HG03571 (cell line): Measurements from ENCODE around the gene IGFBPL1.
A peak's percentile ranks its signal among the peaks of the same experiment; 100 is the strongest.

Source experiments
- ATAC-seq: cut with Tn5 transposase; IDR thresholded peaks from one replicate; pipeline ENCODE4 v1.9.1; 2021; ENCODE audit not compliant: unreplicated experiment

Gene IGFBPL1, protein sequence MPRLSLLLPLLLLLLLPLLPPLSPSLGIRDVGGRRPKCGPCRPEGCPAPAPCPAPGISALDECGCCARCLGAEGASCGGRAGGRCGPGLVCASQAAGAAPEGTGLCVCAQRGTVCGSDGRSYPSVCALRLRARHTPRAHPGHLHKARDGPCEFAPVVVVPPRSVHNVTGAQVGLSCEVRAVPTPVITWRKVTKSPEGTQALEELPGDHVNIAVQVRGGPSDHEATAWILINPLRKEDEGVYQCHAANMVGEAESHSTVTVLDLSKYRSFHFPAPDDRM

DNA sequence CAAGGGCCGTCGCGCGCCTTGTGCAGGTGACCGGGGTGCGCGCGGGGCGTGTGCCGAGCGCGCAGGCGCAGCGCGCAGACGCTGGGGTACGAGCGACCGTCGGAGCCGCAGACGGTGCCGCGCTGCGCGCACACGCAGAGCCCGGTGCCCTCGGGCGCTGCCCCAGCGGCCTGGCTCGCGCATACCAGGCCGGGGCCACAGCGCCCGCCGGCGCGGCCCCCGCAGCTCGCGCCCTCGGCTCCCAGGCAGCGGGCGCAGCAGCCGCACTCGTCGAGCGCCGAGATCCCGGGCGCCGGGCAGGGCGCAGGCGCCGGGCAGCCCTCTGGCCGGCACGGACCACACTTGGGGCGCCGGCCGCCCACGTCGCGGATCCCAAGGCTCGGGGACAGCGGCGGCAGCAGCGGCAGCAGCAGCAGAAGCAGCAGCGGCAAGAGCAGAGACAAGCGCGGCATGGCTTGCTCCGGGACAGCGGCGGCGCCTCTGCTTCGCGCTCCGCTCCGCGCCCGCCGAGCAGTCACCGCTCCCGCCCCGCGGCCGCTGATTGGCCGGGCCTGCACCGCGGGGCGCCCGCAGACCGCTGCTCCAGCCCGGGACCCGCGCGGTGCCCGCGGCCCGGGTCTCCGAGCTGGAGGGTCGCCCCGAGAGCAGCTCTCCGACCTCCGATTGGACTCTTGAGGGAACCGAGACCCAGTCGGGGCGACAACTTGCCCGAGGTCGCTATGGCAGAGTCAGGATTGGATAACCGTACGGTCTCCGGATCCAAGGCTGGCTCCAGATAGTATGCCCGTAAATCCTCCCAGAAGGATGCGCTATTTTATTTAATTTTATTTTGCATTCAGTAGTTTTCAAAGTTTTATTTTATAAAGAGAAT, at the start of gene IGFBPL1:
TSS of gene IGFBPL1 (minus strand) at position 482 of the 871 bp plus-strand sequence. CDS start at position 452, 30 bp downstream.
- ATAC-seq, result no peak

DNA sequence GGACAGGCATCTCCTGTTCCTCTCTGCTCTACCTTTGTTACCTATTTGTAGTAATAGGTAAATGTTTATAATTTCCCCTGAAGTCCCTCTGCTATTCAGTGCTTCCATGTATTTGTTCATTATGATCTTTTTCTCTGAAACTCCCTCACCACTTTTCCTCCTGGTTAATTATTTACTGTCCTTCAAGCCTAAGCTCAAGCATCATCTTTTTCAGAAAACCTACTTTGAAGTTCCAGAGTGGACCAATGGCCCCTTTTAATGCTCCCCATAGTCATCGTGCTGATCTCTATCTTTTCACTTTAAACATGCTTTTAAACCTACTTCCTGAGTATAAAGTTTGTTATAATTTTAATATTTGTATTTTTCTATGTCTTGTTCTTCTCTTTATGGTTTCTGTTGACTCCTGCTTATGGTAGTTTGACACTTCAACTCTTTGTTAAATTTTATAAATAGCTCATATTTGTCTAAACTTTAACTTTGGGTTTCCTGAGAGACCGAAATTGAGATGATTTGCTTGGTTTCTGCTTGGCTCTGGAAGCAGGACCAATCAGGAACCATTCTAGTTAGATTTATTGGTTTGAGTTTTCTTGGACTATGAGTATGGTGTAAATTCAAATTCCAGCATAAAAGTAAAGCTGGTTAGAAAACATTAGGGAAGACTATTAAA, 48.5 kb upstream of the IGFBPL1 start:
- peak; percentile 78 for ATAC-seq

DNA sequence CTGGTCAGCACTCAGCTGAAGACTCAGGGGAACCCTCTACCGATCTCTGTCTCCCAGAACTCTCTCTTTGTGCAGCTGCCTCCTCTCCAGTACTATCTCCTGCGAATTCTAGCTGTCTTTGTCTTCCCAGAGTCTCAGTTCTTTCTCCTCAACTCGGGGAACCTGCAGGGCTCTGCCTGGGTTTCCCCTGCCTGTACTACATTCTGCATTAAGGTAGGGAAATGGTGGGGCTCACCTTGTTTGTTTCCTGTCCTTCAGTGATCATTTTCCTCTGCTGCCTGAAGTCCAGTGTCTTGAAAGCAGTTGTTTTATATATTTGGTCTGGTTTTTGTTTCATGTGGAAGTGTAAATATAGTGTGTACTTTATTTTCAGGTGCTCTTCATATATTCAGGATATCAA, 43.1 kb upstream of the IGFBPL1 start:
- no peak for ATAC-seq

DNA sequence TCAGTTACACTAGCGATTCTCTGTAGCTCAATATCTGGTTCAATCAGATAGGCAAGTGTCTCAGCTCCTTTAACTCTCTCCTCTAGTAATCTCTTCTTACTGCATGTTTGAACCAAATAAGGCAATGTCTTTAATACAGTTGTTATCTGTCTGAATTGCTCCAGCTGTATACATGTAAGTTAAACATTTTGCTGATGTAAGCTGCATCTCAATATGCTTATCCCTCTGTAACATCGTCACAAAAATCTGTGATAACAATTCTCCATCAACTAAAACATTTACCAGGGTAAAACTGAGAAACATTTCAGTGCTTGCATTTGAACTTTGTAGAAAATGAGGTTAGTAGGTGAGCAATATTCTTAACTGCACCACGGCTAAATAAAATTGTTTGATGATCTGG, 29.6 kb upstream of the IGFBPL1 start:
- no peak for ATAC-seq

DNA sequence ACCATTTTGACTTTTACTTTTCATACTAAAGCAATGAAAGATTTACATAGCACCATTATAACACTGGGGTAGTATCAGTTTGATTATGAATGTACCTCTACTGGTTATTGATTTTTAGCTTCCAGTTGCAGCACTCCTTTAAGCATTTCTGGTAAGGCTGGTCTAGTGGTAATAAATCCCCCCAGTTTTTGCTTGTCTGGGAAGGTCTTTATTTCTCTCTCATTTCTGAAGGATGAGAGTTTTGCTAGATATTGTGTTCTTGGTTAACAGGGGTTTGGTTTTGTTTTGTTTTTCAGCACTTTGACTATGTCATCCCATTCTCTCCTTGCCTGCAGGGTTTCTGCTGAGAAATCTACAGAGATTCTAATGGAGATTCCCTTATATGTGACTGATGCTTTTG, 26.9 kb upstream of the IGFBPL1 start:
- no peak for ATAC-seq

DNA sequence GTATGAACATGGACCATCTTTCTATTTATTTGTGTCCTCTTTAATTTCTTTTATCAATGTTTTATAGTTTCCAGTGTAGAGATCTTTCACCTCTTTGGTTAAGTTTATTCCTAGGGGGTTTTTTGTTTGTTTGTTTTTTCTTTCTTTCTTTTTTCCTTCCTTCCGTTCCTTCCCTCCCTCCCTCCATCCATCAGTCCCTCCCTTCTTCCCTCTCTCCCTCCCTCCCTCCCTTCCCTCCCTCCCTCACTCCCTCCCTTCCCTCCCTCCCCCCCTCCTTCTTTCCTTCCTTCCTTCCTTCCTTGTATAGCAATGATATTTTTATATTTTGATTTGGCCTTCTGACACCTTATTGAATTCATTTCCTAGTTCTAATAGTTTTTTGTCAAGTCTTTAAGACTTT, 23.4 kb upstream of the IGFBPL1 start:
- no peak for ATAC-seq

DNA sequence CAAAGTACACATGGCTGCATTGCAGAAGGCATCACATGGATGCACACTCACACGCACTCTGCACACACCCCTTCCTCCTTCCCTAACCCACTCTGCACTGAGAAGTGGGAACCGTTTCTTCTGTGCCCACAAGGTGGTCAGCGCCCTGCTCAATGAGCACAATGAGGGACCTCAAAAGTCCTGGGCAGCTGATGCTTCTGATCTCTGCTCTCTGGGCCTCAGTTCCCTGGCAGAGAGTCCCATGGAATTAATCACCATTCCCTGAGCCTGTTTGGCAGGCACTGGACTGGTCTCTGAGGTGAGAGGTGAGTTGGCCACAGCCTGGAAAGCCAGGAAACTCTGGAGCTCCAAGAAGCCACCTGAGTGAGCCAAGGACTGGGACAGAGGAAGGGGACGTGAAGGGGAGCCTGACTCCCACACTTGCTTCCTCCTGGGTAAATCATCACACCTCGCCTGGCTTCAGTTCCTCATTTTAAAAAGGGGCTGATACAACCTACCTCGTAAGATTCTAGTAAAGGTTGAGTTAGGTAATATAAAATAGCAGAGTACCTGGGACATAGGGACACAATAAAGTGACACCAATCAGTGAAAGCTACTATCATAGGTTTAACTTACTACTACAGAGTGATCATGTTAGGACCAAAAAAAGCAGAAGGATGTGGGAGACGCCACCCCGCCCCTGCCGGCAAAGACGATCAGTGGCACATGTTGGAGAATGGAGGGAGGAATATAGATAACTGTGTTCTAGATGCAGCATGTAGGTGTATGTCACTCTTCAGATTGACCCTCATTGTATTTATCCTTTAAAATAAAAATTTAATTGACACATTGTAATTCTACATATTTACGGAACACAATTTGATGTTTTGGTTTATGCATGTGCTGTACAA, 21.1 kb upstream of the IGFBPL1 start:
- peak; percentile 94 for ATAC-seq

DNA sequence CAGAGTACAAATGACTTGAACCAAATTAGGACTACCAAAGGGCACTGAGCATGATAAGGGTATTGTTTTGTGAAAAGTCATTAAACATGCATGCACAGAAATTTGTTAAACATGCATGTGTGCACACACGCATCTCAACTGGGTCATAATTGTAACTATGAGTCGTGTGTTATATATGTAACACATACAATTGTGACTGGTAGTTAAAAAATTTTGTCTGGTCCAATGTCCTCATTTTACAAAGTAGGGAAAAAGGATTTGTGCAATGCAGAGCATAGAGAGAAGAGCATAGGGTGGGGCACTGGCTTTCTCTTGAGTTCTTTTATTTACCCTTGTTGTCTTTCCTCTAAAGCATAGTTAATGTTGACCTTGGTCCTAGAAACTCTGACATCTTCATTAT, 19.3 kb upstream of the IGFBPL1 start:
- ATAC-seq, result no peak

DNA sequence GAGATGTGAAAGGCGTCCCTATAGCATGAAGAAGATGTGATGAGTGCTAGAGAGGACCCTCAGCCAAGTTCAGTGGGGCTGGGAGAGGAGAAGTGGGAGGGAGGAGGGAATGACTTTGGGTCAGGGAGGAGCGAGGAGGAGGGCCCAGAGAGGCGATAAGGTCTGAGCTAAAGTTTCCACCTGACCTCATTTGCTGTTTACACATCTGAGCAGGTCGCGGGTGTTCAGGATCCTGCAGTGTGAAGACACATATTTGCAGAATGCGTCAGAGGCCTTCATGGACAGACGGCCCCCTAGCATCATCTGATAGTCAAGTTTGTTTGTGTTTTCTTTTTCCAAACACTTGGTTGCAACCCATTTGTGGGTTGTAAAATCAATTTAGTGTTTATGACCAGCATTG, 18.9 kb upstream of the IGFBPL1 start:
- no peak for ATAC-seq

DNA sequence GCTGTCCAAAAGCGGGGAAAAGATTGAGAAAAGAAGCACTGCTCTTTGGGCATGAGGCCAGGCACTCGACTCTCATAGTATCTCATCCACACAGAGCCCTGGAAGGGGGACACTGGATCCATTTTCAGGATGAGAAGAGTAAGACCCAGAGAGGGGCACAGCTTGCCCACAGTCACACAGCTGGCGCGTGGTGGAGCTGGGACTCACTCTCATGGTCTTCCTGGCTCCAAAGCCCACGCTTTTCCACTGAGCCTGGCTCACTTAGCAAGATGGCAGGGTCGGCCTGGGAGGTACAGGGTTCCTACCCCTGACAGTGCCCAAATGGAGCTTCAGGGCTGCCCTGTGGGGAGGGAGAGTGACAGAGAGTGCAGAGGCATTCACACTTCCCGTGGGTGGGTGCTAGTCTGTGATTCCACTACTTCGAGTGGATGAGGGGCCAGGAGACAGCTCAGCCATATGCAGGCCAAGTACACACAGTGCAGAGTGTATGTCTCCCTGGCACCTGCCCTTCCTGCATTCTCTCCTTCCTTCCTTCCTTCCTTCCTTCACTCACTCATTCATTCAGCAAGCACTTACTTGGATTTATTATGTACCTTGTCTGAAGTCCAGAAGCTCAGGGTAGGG, 18.3 kb upstream of the IGFBPL1 start:
- ATAC-seq, result no peak

DNA sequence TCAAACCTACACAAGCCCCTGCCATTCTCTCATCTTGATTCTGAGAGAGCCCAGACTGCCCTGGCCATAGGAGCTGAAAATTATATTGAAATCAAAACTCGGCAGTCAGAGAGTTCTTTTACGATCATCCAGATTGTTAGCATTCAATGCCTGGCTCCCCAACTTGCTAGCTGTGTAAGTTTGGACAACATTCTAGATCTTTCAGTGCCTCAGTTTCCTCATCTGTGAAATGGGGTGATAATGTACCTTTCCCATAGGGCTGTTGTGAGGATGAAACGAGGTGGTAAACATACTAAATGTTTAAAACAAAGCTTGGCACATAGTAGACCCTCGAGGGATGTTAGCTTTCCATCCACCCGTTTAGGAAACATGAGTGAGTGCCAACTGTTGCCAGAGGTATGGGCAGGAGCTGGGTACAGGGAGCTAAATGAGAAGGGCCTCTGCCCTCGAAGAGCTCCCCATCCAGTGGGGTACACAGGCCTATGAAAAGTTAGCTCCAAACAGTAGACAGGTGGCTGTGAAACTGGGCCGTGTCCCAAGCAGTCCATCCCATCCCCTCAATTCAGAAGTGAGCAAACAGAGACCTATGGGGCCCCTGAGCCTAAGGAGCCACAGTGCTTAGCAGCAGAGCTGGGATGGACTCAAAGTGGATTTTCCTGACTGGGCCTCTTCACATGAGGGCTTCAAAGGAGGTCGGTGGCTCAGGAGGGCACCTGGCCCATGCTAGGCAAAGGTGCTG, 17.3 kb upstream of the IGFBPL1 start:
- ATAC-seq, result no peak

DNA sequence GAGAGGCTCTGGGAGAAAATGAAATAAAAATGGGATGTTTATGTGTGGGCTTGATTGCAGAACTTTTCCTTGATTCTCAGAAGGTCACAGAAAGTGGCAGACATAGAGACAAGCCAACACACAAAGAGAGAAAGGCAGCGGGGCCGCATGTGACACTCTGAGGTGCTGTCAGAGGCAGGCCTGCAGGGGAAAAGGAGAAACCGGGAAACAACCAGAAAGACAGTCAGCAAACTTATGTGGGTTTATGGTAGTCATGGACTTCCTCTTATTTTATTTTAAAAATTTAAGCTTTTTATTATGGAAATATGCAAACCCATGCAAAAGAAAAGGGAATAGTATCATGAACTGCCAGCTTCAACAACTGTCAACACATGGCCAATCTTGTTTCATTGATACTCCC, 16.3 kb upstream of the IGFBPL1 start:
- no peak for ATAC-seq

DNA sequence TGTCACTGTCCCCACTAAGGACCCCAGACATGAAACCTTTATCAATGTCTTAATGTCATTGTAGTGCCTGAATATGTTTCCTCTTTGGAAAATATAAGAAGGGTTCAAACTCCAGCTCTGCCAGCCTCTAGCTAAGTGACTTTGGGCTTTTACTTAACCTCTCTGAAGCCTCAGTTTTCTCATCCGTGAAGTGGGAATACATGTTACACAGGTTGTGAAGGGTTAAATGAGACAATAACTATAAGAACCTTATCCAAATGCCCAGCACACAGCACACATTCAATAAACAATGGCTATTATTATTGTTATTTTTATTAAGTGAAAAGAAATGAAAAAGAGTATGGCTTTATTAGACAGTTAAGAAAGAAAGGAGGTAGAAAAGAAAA, 15.7 kb upstream of the IGFBPL1 start:
- no peak for ATAC-seq

DNA sequence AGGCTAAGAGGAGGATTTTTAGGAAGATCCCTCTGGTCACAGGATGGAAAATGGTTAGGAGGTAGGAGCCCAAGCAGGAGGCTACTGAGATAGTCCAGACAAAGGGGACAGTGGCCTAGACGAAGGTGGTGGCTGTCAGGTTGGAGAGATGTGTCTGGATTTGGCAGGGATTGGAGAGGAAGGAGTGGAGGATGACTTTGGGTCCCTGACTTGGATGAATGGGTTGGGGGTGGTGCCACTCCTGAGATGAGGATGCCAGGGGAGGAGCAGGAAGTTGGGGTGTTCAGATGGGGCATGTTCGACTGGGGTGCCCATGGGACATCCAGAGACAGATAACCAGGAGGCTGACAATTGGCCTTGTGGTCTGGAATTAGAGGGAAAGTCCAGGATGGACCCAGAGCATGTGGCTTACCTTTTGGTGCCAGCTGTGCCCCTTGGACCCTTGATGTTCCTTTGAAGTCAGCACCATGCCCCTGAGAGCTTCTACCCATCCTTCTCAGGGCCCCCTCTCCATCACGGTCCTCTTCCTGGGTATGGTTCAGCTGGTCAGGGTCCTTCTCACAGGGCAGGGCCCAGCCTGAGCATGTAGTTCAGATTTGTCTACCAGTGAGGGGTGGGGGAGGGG, 15.1 kb upstream of the IGFBPL1 start:
- no peak for ATAC-seq

DNA sequence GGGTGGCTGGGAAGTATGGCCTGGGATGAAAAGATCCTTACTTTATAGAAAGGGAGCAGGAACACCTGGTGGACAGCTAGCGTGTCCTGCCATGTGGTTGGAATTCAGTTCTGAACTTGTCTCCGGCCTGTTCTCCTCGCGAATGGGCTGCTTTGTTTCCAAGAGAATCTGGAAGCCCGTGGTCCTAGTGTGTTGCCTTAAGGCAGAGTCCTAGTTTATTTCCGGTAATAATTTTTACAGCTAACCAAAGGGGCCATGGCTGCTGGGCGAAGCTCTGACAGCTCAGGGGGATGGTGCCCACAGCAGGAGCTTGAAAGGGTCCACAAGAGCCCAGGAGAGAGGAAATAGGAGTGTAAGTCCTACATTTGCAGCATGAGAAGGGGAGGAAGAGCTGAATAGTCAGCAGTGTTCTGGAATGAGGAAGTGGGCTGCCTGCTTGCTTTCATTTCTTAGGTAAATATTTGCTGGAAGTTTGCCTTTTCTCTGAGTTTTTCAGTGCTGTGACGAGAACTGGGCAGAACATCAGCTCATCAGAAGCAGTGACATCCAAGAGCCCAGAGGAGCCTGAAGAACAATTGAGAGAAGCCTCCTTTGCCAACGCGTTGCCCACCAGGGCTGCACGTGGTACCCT, 13.1 kb upstream of the IGFBPL1 start:
- no peak for ATAC-seq

DNA sequence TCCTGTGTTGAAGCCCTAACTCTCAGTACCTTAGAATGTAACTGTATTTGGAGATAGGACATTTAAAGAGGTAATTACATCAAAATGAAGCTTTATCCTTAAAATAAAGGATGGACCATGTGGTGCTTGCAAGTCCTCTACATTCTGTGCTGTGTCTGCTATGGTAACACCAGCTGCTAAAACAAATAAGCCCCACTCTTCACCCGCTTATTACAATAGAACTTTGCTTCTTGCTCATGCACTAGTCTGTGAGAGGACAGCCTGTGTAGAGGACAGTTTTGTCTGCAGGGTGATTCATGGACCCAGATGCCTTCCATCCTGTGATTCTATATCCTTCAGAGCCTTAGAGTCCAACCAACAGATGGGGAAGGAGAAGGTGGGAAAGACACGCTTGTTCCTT, 12.5 kb upstream of the IGFBPL1 start:
- no peak for ATAC-seq

DNA sequence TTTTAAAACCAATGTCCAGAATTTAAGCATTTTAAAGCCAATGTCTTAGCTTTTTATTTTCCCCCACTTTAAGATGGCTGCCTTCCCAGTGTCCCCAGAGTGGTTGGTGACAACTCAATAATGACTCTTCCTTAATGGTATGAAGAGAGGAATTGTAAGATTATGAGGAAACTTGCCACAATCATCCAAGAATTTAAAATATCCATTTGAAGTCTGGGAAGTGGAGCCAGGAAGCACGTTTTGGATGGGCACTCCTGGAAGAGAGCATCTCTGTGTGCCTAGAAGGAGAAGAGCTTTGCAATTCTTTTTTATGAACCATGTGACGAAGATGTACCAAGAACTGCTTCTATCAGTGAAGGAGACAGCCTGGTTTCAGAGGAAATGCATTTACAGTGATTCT, 11.3 kb upstream of the IGFBPL1 start:
- ATAC-seq, result no peak

DNA sequence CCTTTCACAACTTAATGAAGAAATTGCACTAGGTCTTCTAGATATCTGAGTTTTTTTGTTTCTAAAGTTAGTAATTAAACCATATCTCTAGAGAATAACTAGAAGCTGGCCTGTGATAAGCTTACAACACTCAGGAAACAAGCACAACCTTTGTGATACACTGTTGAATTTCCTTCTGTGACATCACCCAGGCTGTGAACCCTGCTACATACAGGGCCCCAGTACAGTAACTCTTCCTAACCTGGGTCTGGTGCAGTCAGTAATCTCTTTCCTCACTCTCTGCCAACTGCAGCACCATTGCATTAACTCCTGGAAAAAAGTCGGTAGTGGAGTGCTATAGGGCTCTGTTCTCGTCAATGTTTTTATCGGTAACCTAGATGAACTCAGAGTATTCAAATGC, 10.6 kb upstream of the IGFBPL1 start:
- no peak for ATAC-seq

DNA sequence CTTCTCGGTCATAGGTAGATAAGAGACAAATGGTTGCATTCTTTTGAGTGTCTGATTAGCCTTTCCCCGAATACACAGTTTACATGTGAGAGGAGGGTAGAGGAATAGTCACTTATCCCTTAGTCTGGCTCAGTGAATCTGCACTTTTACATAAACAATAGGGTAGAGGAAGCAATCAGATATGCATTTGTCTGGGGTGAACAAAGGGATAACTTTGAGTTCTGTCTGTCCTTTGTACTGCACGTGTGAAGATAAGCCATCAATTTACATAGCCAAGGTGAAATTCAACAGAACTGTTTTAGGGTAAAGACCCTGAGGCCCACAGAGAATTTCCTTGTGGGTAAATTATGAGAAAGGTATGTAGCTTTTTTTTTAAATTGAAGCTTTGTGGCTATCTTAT, 10.1 kb upstream of the IGFBPL1 start:
- ATAC-seq, result no peak
